ENCODE results near the gene IFITM5. TPM values are rescaled to one million over a fixed set of nuclear protein-coding genes. Genes with fewer than 3 reads are reported as not detected.
A peak's percentile ranks its signal among the peaks of the same experiment; 100 is the strongest.

IFITM5 gene
- total and polyA plus RNA-seq, 2 of the 8 experiments (the other 6 are each of a cell fraction or from before 2014, with no cell fraction given): not detected

- DNase-seq (ENCODE audit: low read depth in 1 of 2, low spot score in 2 of 2) (no peak), FAIRE-seq (no peak)
- Histone ChIP-seq H3K56ac (replicated peaks; ENCODE audit: insufficient read length, low read depth, low read length) (peak overlapping the region; percentile 64), H4K20me1 (replicated peaks in 1 of 2; ENCODE audit: control insufficient read depth in 1 of 2, insufficient read depth in 2 of 2, low read length in 2 of 2) (no peaks in the 10 kb centered on the region), H3K4me3 (ENCODE audit: extremely low read depth in 1 of 4, insufficient read depth in 2 of 4, low read depth in 3 of 4, low read length in 4 of 4) (no peak overlapping the region), H2BK20ac (ENCODE audit: low read length) (peak overlapping the region; percentile 100), H3K23ac (ENCODE audit: insufficient read length) (no peak overlapping the region), H4K5ac (ENCODE audit: insufficient read length, low read depth, low read length) (no peak overlapping the region), H3K23me2 (ENCODE audit: low read depth, low read length) (peaks cover 5% of the 10 kb centered on the region; the same call in 1 of the 2 replicates), H3K27me3 (replicated peaks in 1 of 4; ENCODE audit: control insufficient read depth in 3 of 4, extremely low read depth in 1 of 4, insufficient read depth in 3 of 4, low read length in 3 of 4) (no peaks in the 10 kb centered on the region; a peak in 1 of 7 replicates), H4K8ac (ENCODE audit: extremely low read depth, insufficient read depth, low read length) (peak overlapping the region; percentile 73), H2AK5ac (ENCODE audit: low read depth, low read length) (peak overlapping the region; percentile 86; the same call in 1 of the 2 replicates), H3K4me2 (ENCODE audit: insufficient read depth in 1 of 2, low read depth in 2 of 2, low read length in 2 of 2) (no peak overlapping the region; a peak in 1 of 4 replicates), H3K27ac (ENCODE audit: low read depth, low read length) (no peak overlapping the region), H3K9ac (replicated peaks in 1 of 4; ENCODE audit: extremely low read depth in 1 of 4, low read depth in 3 of 4, low read length in 3 of 4) (no peak overlapping the region), H2BK5ac (ENCODE audit: low read depth, low read length) (peak overlapping the region; percentile 82; the same call in 1 of the 2 replicates), H3K4me1 (replicated peaks in 1 of 4; ENCODE audit: control insufficient read depth in 3 of 4, insufficient read depth in 4 of 4, low read length in 3 of 4) (peaks cover 12 to 40% (median 29%) of the 10 kb centered on the region in 4 experiments), H3K14ac (ENCODE audit: insufficient read length) (no peak overlapping the region), H3K9me3 (ENCODE audit: insufficient read depth in 2 of 2, low read depth in 1 of 2, low read length in 1 of 2) (no peaks in the 10 kb centered on the region), H2BK120ac (replicated peaks; ENCODE audit: low read depth, low read length) (peak overlapping the region; percentile 97), H3K18ac (ENCODE audit: extremely low read depth, low read length) (peak overlapping the region; percentile 71), H3K4ac (replicated peaks; ENCODE audit: insufficient read length, low read depth, low read length) (peak overlapping the region; percentile 73), H2BK12ac (ENCODE audit: low read depth, low read length) (peak overlapping the region; percentile 99), H4K91ac (replicated peaks; ENCODE audit: insufficient read length, low read length) (peak overlapping the region; percentile 71), H3K79me1 (ENCODE audit: low read depth, low read length) (no peaks in the 10 kb centered on the region), H2AFZ (ENCODE audit: low read length) (no peak overlapping the region), H3K36me3 (ENCODE audit: control insufficient read depth in 2 of 4, insufficient read depth in 4 of 4, low read length in 3 of 4) (no peaks in the 10 kb centered on the region), H3K79me2 (ENCODE audit: control insufficient read depth in 1 of 2, insufficient read depth in 2 of 2, low read length in 2 of 2) (peaks cover 0 to 3% of the 10 kb centered on the region in 2 experiments; a peak in 1 of 4 replicates), H2BK15ac (ENCODE audit: low read length) (peak overlapping the region; percentile 75; the same call in 1 of the 2 replicates)
- ChIA-PET CTCF (ENCODE audit: partially characterized antibody) (interaction anchor here (0.8 to 6.1 kb wide), 21 partner anchors 9 to 211 kb away, joined by 3 to 52 read pairs (median 4); no protein-coding TSS in a partner anchor), POLR2A (ENCODE audit: partially characterized antibody) (interaction anchor here (0.6 to 5.2 kb wide), 10 partner anchors 10 to 62 kb away, joined by 3 to 33 read pairs (median 4); no protein-coding TSS in a partner anchor)
- 85% methylated on average over 17 of the region's 17 CpGs; no CpG with 5 or more reads in 1 of the 2 experiments for WGBS, 2 experiments (ENCODE audit: extremely low coverage in 1 of 2, insufficient coverage in 1 of 2, insufficient read length in 1 of 2, insufficient replicate concordance in 2 of 2, low coverage in 1 of 2, low lambda C conversion rate in 2 of 2, missing lambda C conversion rate in 1 of 2)
- no peak for TF ChIP-seq POLR2AphosphoS5 (IDR thresholded peaks at IDR 0.05; ENCODE audit: low read depth, low read length)
- TF ChIP-seq E2F6 (IDR thresholded peaks at IDR 0.05): 0 out of 2 replicates have a peak, but pooled peaks have one; percentile 34
Observed at GRCh38 chr11:306645-307371, 7.5 kb upstream of the IFITM5 start.
